Activated CD8-positive, alpha-beta T cell treated with anti-CD3 and anti-CD28 coated beads, Interleukin-2, amount 10 ng/mL, durations not matched to agents 7 days and 5 days (primary cell): ENCODE measurements around the gene AP4S1. TPM values are rescaled to one million over a fixed set of nuclear protein-coding genes. Genes with fewer than 3 reads are reported as not detected.

Source experiments
- ATAC-seq: fragments of 150-1000 bp; cut with Tn5 transposase; one replicate; pipeline ENCODE4 v1.10.0; 2021; ENCODE audit warnings: moderate library complexity
- CTCF ChIA-PET: fragments of 350-600 bp; sonication (Branson Sonifier 250); formaldehyde crosslinking; loops from one replicate; lab custom pipeline; 2021; ENCODE audit warnings: antibody characterized with exemption; lab: Charles Lee
- POLR2A ChIA-PET: fragments of 350-600 bp; sonication (Branson Sonifier 250); formaldehyde crosslinking; loops from one replicate; lab custom pipeline; 2021; ENCODE audit warnings: antibody characterized with exemption; lab: Charles Lee
- DNase-seq: peaks from one replicate; pipeline ENCODE4 v3.0.0-alpha.2; 2020
- H3K27ac Mint-ChIP-seq: one replicate; pipeline ENCODE4 v1.8.0; 2021; ENCODE audit warnings: mild to moderate bottlenecking, mixed read lengths
- H3K27me3 Mint-ChIP-seq: one replicate; pipeline ENCODE4 v1.8.0; 2021; ENCODE audit warnings: low read depth, mixed read lengths
- H3K36me3 Mint-ChIP-seq: one replicate; pipeline ENCODE4 v1.8.0; 2021; ENCODE audit warnings: low read depth, mixed read lengths
- H3K4me1 Mint-ChIP-seq: one replicate; pipeline ENCODE4 v1.8.0; 2021; ENCODE audit warnings: low read depth, mixed read lengths
- H3K4me3 Mint-ChIP-seq: one replicate; pipeline ENCODE4 v1.8.0; 2021; ENCODE audit warnings: mild to moderate bottlenecking, mixed read lengths
- H3K9me3 Mint-ChIP-seq: one replicate; pipeline ENCODE4 v1.8.0; 2022; ENCODE audit warnings: mixed read lengths; ENCODE audit not compliant: insufficient read depth
- total RNA-seq, 2 experiments: library from RNA; stranded (reverse); gene quantifications; one replicate each; pipeline ENCODE4 v1.2.3, GENCODE V29; 2021

Gene AP4S1
- total RNA-seq, 2 experiments from 2014 or later = 7.6 to 7.7 TPM

DNA sequence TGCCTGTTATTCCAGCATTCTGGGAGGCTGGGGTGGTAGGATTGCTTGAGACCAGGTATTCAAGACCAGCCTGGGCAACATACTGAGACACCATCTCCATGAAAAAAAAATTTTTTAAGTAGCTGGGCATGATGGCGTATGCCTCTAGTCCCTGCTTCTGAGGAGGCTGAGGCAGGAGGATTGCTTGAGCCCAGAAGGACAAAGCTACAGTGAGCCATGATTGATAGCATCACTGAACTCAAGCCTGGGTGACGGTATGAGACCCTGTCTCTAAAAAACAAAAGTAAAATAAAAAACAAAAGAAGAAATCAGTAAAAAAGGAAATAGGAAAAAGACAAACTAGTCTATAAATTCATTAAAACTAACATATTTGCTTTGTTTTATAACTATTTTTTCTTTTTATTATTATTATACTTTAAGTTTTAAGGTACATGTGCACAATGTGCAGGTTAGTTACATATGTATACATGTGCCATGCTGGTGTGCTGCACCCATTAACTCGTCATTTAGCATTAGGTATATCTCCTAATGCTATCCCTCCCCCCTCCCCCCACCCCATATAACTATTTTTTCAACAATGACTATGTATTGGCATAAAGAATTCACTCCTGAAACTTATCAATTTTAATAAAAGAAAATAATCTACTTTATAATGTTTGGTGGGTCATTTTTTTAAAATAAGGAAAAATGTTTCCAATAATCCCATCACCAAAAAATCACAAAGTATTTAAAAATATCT is 15.4 kb upstream of the AP4S1 start:
- Mint-ChIP-seq H3K4me3 (no peak overlapping the region), H3K4me1 (no peaks in the 10 kb centered on the region), H3K27me3 (no peaks in the 10 kb centered on the region), H3K9me3 (no peaks in the 10 kb centered on the region), H3K36me3 (peaks cover 17% of the 10 kb centered on the region), H3K27ac (no peak overlapping the region)
- no peak for ATAC-seq
- POLR2A ChIA-PET = interaction anchor here (0.7 kb wide), 1 partner anchor 298 kb away, joined by 3 read pairs; no protein-coding TSS in a partner anchor
- CTCF ChIA-PET = no interaction called here
- DNase-seq = no peak

DNA sequence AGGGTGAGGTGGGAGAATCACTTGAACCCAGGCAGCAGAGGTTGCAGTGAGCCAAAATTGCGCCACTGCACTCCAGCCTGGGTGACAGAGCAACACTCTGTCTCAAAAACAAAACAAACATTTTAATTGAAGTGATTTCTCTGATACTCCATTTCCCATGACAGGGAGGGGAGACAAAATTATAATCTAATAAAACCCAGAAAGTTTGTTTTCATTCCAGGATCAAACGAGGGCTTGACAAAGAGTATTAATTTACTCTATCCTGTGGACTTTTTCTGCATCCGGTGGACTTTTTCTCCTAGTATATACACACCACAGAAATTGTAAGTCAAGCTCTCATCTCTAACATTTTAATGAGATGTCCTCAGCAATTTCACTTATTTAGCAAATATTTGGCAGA is 14.5 kb upstream of the AP4S1 start:
- ChIA-PET POLR2A (interaction anchor here (0.7 kb wide), 1 partner anchor 297 kb away, joined by 3 read pairs; no protein-coding TSS in a partner anchor), CTCF (no interaction called here)
- H3K4me3 Mint-ChIP-seq = no peak overlapping the region
- no peak overlapping the region for H3K27ac Mint-ChIP-seq
- H3K27me3 Mint-ChIP-seq = no peaks in the 10 kb centered on the region
- no peak for DNase-seq
- H3K4me1 Mint-ChIP-seq = no peaks in the 10 kb centered on the region
- H3K9me3 Mint-ChIP-seq = no peaks in the 10 kb centered on the region
- ATAC-seq = no peak
- peaks cover 16% of the 10 kb centered on the region for H3K36me3 Mint-ChIP-seq

DNA sequence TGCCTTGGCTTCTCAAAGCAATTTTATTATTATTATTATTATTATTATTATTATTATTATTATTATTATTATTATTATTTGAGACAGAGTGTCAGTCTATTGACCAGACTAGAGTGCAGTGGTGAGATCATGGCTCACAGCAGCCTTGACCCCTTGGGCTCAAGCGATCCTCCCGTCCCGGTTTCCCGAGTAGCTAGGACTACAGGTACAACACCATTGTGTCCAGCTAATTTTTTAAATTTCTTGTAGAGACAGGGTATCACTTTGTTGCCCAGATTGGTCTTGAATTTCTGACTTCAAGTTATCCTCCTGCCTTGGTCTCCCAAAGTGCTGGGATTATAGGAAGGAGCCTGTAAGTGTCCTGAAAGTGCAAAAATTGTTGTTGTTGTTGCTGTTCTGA is 11.6 kb upstream of the AP4S1 start:
- DNase-seq (no peak), ATAC-seq (no peak)
- no peaks in the 10 kb centered on the region for H3K27me3 Mint-ChIP-seq
- peaks cover 18% of the 10 kb centered on the region for H3K36me3 Mint-ChIP-seq
- ChIA-PET POLR2A (no interaction called here), CTCF (no interaction called here)
- no peak overlapping the region for H3K4me3 Mint-ChIP-seq
- H3K27ac Mint-ChIP-seq = no peak overlapping the region
- no peaks in the 10 kb centered on the region for H3K9me3 Mint-ChIP-seq
- H3K4me1 Mint-ChIP-seq = peaks cover 2% of the 10 kb centered on the region

DNA sequence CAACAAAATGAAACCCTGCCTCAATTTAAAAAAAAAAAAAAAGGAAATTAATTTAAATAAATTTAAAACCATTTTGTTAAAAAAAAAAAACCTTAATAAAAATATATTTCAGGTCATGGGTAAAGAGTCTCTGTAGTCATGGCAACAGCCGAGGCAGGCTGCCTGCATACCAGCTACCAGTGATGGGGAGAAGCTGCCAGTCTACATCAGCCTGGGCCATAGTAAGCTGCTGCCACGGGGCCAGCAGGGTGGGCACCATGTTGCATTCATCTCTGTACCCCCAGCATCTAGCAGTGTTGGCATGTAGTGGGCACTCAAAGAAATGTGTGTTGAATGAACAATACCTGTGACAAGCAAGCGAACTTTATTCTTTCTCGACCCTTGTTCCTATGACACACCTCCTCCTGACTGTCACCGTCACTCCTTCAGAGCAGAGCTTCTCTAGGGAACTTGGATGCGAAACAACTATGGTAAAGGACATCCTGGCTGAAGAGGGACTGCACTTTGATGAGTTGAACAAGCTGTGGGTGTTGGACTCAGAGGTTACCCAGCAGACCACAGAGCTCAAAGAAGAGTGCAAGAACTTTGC is 7.3 kb upstream of the AP4S1 start:
- Mint-ChIP-seq H3K36me3 (peaks cover 25% of the 10 kb centered on the region), H3K4me1 (peaks cover 16% of the 10 kb centered on the region), H3K9me3 (no peaks in the 10 kb centered on the region), H3K4me3 (no peak overlapping the region), H3K27me3 (no peaks in the 10 kb centered on the region), H3K27ac (no peak overlapping the region)
- ATAC-seq (no peak), DNase-seq (no peak)
- POLR2A ChIA-PET = interaction anchor here (0.5 to 0.8 kb wide), 2 partner anchors 8 to 104 kb away, joined by 3 read pairs; partner anchors contain the start of gene STRN3
- CTCF ChIA-PET = no interaction called here

DNA sequence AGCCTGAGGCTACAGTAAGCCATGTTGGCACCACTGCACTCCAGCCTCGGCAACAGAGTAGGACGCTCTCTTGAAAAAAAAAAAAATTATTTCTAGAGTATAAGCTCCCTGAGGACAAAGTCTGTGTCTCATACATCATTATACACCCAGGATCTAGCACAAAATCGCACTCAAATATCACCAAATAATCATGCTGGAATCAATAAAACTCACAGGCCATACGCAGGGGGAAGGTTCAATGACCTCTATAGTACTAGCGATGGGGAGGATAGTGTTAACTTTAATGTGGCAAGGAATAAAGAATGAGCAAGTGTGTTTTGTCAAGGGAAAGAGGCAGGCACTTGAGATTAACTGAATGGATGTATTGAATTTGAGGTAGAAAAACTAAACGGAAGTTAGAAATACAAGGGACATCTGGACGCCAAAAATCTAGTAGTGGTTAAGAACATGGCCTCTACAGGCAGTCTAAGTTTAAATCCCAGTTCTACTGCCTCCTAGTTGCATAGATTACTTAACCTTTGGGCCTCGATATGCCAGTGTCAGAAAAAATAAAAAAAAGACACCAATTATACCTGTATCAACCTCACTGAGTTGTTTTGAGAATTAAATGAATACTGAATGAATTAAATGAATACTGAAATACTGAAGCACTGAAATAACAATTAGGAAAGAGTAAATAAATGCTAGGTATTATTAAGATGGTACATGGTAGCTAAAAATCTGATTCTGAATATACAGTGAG is 4.4 kb upstream of the AP4S1 start:
- Mint-ChIP-seq H3K4me1 (peaks cover 30% of the 10 kb centered on the region), H3K27ac (no peak overlapping the region), H3K4me3 (no peak overlapping the region), H3K27me3 (no peaks in the 10 kb centered on the region), H3K36me3 (peaks cover 25% of the 10 kb centered on the region), H3K9me3 (no peaks in the 10 kb centered on the region)
- CTCF ChIA-PET = interaction anchor here (0.6 kb wide), 1 partner anchor 126 kb away, joined by 3 read pairs; no protein-coding TSS in a partner anchor
- DNase-seq (no peak), ATAC-seq (no peak)
- POLR2A ChIA-PET = no interaction called here

DNA sequence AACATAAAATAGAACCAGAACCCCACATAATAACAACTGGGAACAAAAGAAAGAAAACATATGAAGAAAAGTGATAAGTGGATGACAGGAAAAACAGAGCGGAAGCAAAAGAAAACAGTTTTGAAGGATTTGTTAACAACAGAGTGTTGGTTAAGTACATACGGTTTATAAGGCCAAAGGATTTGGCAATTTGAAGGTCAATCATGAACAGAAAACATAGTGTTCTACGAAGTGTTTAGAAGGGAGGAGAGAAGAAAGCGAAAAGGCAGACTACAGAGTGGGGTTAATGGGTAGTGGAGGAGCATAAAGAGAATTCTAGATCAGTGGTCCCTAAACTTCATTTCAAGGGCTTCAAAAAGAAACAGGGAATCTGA is 3.9 kb upstream of the AP4S1 start:
- Mint-ChIP-seq H3K4me3 (no peak overlapping the region), H3K36me3 (peaks cover 22% of the 10 kb centered on the region), H3K4me1 (peaks cover 28% of the 10 kb centered on the region), H3K9me3 (no peaks in the 10 kb centered on the region), H3K27ac (no peak overlapping the region), H3K27me3 (no peaks in the 10 kb centered on the region)
- POLR2A ChIA-PET = no interaction called here
- no peak for ATAC-seq
- no peak for DNase-seq
- CTCF ChIA-PET = no interaction called here

DNA sequence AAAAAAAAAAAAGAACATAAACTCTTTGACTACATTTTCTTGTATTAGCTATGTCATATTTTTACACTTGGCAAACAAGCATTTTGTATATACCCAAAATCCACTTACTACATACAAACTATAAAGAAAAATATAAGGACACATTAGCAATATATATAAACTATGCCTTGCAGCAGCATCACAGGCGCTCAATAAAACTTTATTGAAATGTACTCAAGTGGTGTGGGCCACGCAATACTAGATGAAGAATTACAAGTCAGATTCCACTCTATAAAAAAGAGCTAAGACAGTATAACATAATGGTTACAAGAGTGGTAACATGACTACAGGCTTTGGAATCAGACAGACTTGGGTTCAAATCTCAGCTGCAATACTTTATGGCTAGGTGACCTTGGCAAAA is 3.1 kb upstream of the AP4S1 start:
- DNase-seq (no peak), ATAC-seq (no peak)
- ChIA-PET POLR2A (no interaction called here), CTCF (no interaction called here)
- Mint-ChIP-seq H3K36me3 (peaks cover 22% of the 10 kb centered on the region), H3K4me1 (peaks cover 35% of the 10 kb centered on the region), H3K27me3 (no peaks in the 10 kb centered on the region), H3K4me3 (no peak overlapping the region), H3K27ac (no peak overlapping the region), H3K9me3 (no peaks in the 10 kb centered on the region)

DNA sequence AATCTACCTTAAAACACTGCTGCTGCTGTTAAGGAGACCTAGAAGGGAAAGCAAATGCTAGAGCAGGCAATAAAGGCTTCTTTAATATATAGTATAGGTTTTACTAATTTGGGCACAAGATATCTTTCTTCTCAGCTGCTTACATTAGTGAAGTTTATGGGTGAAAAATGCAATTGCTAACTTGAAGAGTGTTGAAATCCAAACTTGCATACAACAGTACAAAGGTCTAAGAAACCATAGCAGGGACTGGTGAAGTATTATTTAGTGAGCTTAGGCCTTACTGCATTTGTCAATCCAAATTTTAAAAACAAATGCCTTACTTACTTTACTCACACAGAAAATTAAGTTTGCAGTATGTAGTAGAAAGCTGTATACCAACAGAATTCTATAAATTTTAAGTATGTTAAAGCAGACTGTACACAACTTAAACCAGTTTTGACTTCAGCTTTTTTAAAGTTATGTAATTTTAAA is 1.4 kb upstream of the AP4S1 start:
- ChIA-PET CTCF (interaction anchor here (1.5 kb wide), 1 partner anchor 396 kb away, joined by 3 read pairs; the partner anchor contains the start of gene HEATR5A), POLR2A (interaction anchor here (1.2 kb wide), 1 partner anchor 184 kb away, joined by 3 read pairs; the partner anchor contains the start of gene HECTD1)
- Mint-ChIP-seq H3K27ac (no peak overlapping the region), H3K36me3 (peaks cover 17% of the 10 kb centered on the region), H3K4me3 (peak overlapping the region; percentile 23), H3K9me3 (no peaks in the 10 kb centered on the region), H3K4me1 (peaks cover 42% of the 10 kb centered on the region), H3K27me3 (no peaks in the 10 kb centered on the region)
- ATAC-seq (no peak), DNase-seq (no peak)

DNA sequence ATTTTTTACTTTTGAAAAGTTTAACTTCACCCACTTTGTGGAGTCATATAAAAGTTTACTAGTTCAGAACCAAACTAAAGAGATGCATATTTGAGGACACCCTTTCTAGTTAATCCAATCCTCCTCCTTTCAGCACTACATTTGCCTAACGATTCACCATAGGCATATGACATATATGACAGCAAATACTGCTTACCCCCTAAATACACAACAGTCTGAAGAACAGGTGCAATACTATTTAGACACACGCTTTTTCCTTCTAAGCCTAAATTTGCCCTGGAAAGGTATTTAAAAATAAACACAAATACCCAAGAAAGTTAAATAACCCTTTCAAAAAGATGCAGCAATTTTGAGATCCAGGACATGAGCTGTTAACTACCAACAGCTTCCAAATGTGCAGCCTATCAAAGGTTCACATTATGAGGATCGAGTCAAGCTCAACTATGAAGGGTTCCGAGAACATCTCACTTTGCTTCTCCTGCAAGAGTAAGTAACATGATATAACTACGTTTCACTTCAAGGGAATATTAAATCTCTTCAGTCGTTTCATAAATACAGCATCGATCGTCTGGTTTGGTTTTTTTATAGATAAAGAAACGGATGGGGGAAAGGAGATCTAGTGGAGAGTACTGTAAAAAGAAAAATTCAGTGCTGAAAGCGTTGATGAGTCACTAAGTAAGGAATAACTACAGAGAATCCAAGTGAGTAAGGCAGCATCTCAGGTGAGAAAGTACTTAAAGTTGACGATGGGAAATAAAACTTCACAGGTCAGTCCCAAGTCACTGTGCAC is 677 bp upstream of the AP4S1 start:
- Mint-ChIP-seq H3K36me3 (peaks cover 17% of the 10 kb centered on the region), H3K4me1 (peaks cover 47% of the 10 kb centered on the region), H3K9me3 (no peaks in the 10 kb centered on the region), H3K27ac (peak overlapping the region; percentile 76), H3K27me3 (no peaks in the 10 kb centered on the region), H3K4me3 (peak overlapping the region; percentile 93)
- POLR2A ChIA-PET = interaction anchor here (1.2 kb wide), 1 partner anchor 183 kb away, joined by 3 read pairs; the partner anchor contains the start of gene HECTD1
- no peak for DNase-seq
- no peak for ATAC-seq
- CTCF ChIA-PET = interaction anchor here (0.9 to 2.9 kb wide), 4 partner anchors 45 to 396 kb away, joined by 3 to 18 read pairs (median 4); partner anchors contain the start of genes COCH, HEATR5A and HECTD1

DNA sequence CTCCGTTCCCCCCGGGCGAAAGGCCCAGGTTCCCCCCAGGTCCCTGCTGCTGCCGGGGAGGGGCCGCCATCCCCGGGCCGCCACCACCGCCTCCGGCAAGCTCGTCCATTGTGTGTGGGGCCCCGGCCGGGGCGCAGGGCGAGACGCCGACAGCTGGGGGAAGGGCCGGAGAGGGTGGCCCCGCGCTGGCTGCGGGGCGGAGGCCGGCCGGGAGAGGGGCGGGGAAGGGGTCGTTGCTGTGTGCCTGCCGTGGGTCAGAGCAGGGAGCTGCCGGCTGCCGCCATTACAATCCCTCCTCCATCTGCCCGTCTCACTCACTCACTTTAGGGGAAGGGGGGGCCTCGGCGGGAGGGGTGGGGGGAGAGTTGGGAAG is 614 bp downstream of the AP4S1 start, which contains the start of gene STRN3:
Gene STRN3 (minus strand): TSS at position 303 of the 373 bp plus-strand sequence. CDS start 194 bp downstream, at position 109.
- DNase-seq (no peak), ATAC-seq (no peak)
- ChIA-PET CTCF (interaction anchor here (0.6 to 2.9 kb wide), 3 partner anchors 46 to 182 kb away, joined by 3 to 18 read pairs (median 3); partner anchors contain the start of gene HECTD1), POLR2A (interaction anchor here (0.6 to 1.8 kb wide), 17 partner anchors 7 to 467 kb away, joined by 3 to 11 read pairs (median 4); partner anchors contain the start of genes COCH, G2E3, HECTD1 and SCFD1)
- no peaks in the 10 kb centered on the region for H3K27me3 Mint-ChIP-seq
- H3K4me1 Mint-ChIP-seq = peaks cover 50% of the 10 kb centered on the region
- peaks cover 14% of the 10 kb centered on the region for H3K36me3 Mint-ChIP-seq
- H3K27ac Mint-ChIP-seq = peak within 1 kb of the TSS; percentile 97
- no peaks in the 10 kb centered on the region for H3K9me3 Mint-ChIP-seq
- H3K4me3 Mint-ChIP-seq = peak within 1 kb of the TSS; percentile 93
